G401 (cell line): Measurements from ENCODE around the gene CEP295NL. TPM values are rescaled to one million over a fixed set of nuclear protein-coding genes. Genes with fewer than 3 reads are reported as not detected.
"Not testable (repeated sequence)": the region's sequence is repeated elsewhere in the genome, so short reads cannot be mapped to it uniquely, and the experiment has no call there.

Experiments used
- DNase-seq: peaks from one replicate; pipeline ENCODE4 v3.0.0-alpha.2; 2015; ENCODE audit warnings: low spot score
- in situ Hi-C: cut with HindIII; loops from 2 replicates; pipeline ENCODE4 v1.10.0; 2016; ENCODE audit warnings: low sequenced_read_pairs, mixed read lengths
- total RNA-seq: library from RNA; depleted of rRNA; stranded (reverse); fragments of >200 nt; shearing (Covaris generic); gene quantifications from 2 replicates; pipeline ENCODE4 v1.2.3, GENCODE V29; 2014

Gene CEP295NL
- total RNA-seq, 1 experiment from 2014 or later, result 0.37 TPM

GRCh38 chr17:78911543-78911942 lies 8.5 kb upstream of the CEP295NL start:
- in situ Hi-C loops, DNase-seq: not testable (repeated sequence)

GRCh38 chr17:78910497-78911284 lies 7.7 kb upstream of the CEP295NL start:
- in situ Hi-C loops, result no loop called here
- DNase-seq, result no peak

GRCh38 chr17:78908426-78908825 lies 5.4 kb upstream of the CEP295NL start:
- DNase-seq, result no peak
- in situ Hi-C loops, result no loop called here

- in situ Hi-C loops, result no loop called here
- no peak for DNase-seq
Measured at GRCh38 chr17:78905541-78905940, 2.5 kb upstream of the CEP295NL start.

GRCh38 chr17:78905116-78905515 lies 2.1 kb upstream of the CEP295NL start:
- DNase-seq, result no peak
- in situ Hi-C loops, result no loop called here

- DNase-seq, result no peak
- in situ Hi-C loops, result no loop called here
Measured at GRCh38 chr17:78904371-78904770, 1.4 kb upstream of the CEP295NL start.

GRCh38 chr17:78902231-78902630 lies 770 bp downstream of the CEP295NL start:
- DNase-seq, in situ Hi-C loops: not testable (repeated sequence)

GRCh38 chr17:78901806-78902205 lies 1.2 kb downstream of the CEP295NL start:
- in situ Hi-C loops, result no loop called here
- DNase-seq, result no peak

- in situ Hi-C loops, result no loop called here
- no peak for DNase-seq
Measured at GRCh38 chr17:78900816-78901215, 2.2 kb downstream of the CEP295NL start.

GRCh38 chr17:78899361-78900260 lies 3.4 kb downstream of the CEP295NL start:
- DNase-seq, result no peak

GRCh38 chr17:78898947-78899346 lies 4.1 kb downstream of the CEP295NL start:
- in situ Hi-C loops, result no loop called here

More at GRCh38 chr17:78899361-78900260, 3.4 kb downstream of the CEP295NL start:
- in situ Hi-C loops, result no loop called here

GRCh38 chr17:78898075-78898836 lies 4.7 kb downstream of the CEP295NL start:
- in situ Hi-C loops, result no loop called here
- DNase-seq, result no peak

More at GRCh38 chr17:78898947-78899346, 4.1 kb downstream of the CEP295NL start:
- no peak for DNase-seq

GRCh38 chr17:78897664-78898047 lies 5.3 kb downstream of the CEP295NL start:
- in situ Hi-C loops, result no loop called here
- DNase-seq, result no peak

- in situ Hi-C loops, result no loop called here
- DNase-seq, result no peak
Measured at GRCh38 chr17:78896834-78897663, 6.0 kb downstream of the CEP295NL start.

GRCh38 chr17:78896091-78896833 lies 6.7 kb downstream of the CEP295NL start:
- peak; percentile 37 for DNase-seq
- in situ Hi-C loops, result no loop called here

GRCh38 chr17:78895322-78895721 lies 7.7 kb downstream of the CEP295NL start:
- no peak for DNase-seq
- in situ Hi-C loops, result no loop called here

GRCh38 chr17:78893684-78894083 lies 9.3 kb downstream of the CEP295NL start:
- DNase-seq, result no peak
- in situ Hi-C loops, result no loop called here

GRCh38 chr17:78892936-78893379 lies 10.0 kb downstream of the CEP295NL start:
- in situ Hi-C loops, result no loop called here
- DNase-seq, result no peak
